ENCODE data around the gene RASL12. TPM values are rescaled to one million over a fixed set of nuclear protein-coding genes. Genes with fewer than 3 reads are reported as not detected.

RASL12 gene
- total and polyA plus RNA-seq, 2 experiments from 2014 or later: 4.6 to 6.4 TPM

- Histone ChIP-seq H4K20me1 (ENCODE audit: insufficient read depth, poor library complexity, severe bottlenecking) (no peaks in the 10 kb centered on the region), H3K9me3 (ENCODE audit: low read depth) (no peaks in the 10 kb centered on the region), H3K36me3 (replicated peaks; ENCODE audit: insufficient read depth, low read depth) (no peaks in the 10 kb centered on the region), H3K4me1 (ENCODE audit: insufficient read depth) (peaks cover 12% of the 10 kb centered on the region), H3K4me2 (peak overlapping the region; percentile 95), H2AFZ (no peak overlapping the region), H3K27ac (no peak overlapping the region), H3K27me3 (no peaks in the 10 kb centered on the region), H3K4me3 (no peak overlapping the region), H3K9me2 (replicated peaks; ENCODE audit: insufficient read depth) (no peaks in the 10 kb centered on the region), H3K79me2 (peaks cover 24% of the 10 kb centered on the region)
- WGBS (ENCODE audit: low lambda C conversion rate, missing lambda C conversion rate): 68% methylated on average over 11 of the region's 12 CpGs
- no peak for TF ChIP-seq EZH2 (IDR thresholded peaks at IDR 0.05; ENCODE audit: borderline replicate concordance)
- no peak for TF ChIP-seq EZH2phosphoT487 (IDR thresholded peaks at IDR 0.05; ENCODE audit: low read depth, severe bottlenecking, unreplicated experiment)
- no peak for TF ChIP-seq CTCF (IDR thresholded peaks at IDR 0.05; ENCODE audit: poor library complexity)
- DNase-seq (ENCODE audit: low spot score): no peak
Measured at GRCh38 chr15:65029736-65030208, 38.0 kb downstream of the RASL12 start.

GRCh38 chr15:65028921-65029735, 38.7 kb downstream of the RASL12 start, which contains the start of gene MTFMT:
MTFMT (minus strand) TSS chr15:65029639; CDS start chr15:65029613, 26 bp downstream.
- TF ChIP-seq CTCF (IDR thresholded peaks at IDR 0.05; ENCODE audit: poor library complexity) (no peak), EZH2 (IDR thresholded peaks at IDR 0.05; ENCODE audit: borderline replicate concordance) (no peak), EZH2phosphoT487 (IDR thresholded peaks at IDR 0.05; ENCODE audit: low read depth, severe bottlenecking, unreplicated experiment) (no peak)
- no peaks in the 10 kb centered on the region for H4K20me1 ChIP-seq (ENCODE audit: insufficient read depth, poor library complexity, severe bottlenecking)
- DNase-seq (ENCODE audit: low spot score): peak; percentile 95
- H3K36me3 ChIP-seq (replicated peaks; ENCODE audit: insufficient read depth, low read depth): no peaks in the 10 kb centered on the region
- H3K4me3 ChIP-seq: peak within 1 kb of the TSS; percentile 93
- peaks cover 24% of the 10 kb centered on the region for H3K79me2 ChIP-seq
- H3K9me3 ChIP-seq (ENCODE audit: low read depth): no peaks in the 10 kb centered on the region
- H2AFZ ChIP-seq: peak within 1 kb of the TSS; percentile 97
- peaks cover 12% of the 10 kb centered on the region for H3K4me1 ChIP-seq (ENCODE audit: insufficient read depth)
- H3K27ac ChIP-seq: peak within 1 kb of the TSS; percentile 70
- H3K9me2 ChIP-seq (replicated peaks; ENCODE audit: insufficient read depth): no peaks in the 10 kb centered on the region
- H3K4me2 ChIP-seq: peak within 1 kb of the TSS; percentile 95
- H3K27me3 ChIP-seq: no peaks in the 10 kb centered on the region
- under 1% methylated on average over 72 of the region's 73 CpGs for WGBS (ENCODE audit: low lambda C conversion rate, missing lambda C conversion rate)

- H3K27me3 ChIP-seq: no peaks in the 10 kb centered on the region
- 64% methylated on average over 10 of the region's 10 CpGs for WGBS (ENCODE audit: low lambda C conversion rate, missing lambda C conversion rate)
- H3K4me1 ChIP-seq (ENCODE audit: insufficient read depth): peaks cover 10% of the 10 kb centered on the region
- peak overlapping the region; percentile 93 for H3K4me3 ChIP-seq
- no peaks in the 10 kb centered on the region for H4K20me1 ChIP-seq (ENCODE audit: insufficient read depth, poor library complexity, severe bottlenecking)
- peaks cover 24% of the 10 kb centered on the region for H3K79me2 ChIP-seq
- H3K4me2 ChIP-seq: peak overlapping the region; percentile 95
- no peaks in the 10 kb centered on the region for H3K9me3 ChIP-seq (ENCODE audit: low read depth)
- no peak overlapping the region for H3K27ac ChIP-seq
- DNase-seq (ENCODE audit: low spot score): no peak
- TF ChIP-seq EZH2phosphoT487 (IDR thresholded peaks at IDR 0.05; ENCODE audit: low read depth, severe bottlenecking, unreplicated experiment) (no peak), CTCF (IDR thresholded peaks at IDR 0.05; ENCODE audit: poor library complexity) (no peak), EZH2 (IDR thresholded peaks at IDR 0.05; ENCODE audit: borderline replicate concordance) (no peak)
- no peaks in the 10 kb centered on the region for H3K9me2 ChIP-seq (replicated peaks; ENCODE audit: insufficient read depth)
- no peak overlapping the region for H2AFZ ChIP-seq
- H3K36me3 ChIP-seq (replicated peaks; ENCODE audit: insufficient read depth, low read depth): no peaks in the 10 kb centered on the region
Measured at GRCh38 chr15:65028338-65028737, 39.5 kb downstream of the RASL12 start.
